Daoy (cell line): ENCODE data around the gene TBCD. TPM values are rescaled to one million over a fixed set of nuclear protein-coding genes. Genes with fewer than 3 reads are reported as not detected.
"Not testable (repeated sequence)": the region's sequence is repeated elsewhere in the genome, so short reads cannot be mapped to it uniquely, and the experiment has no call there.

Experiments
- DNase-seq: peaks from one replicate; pipeline ENCODE4 v3.0.0-alpha.2; 2015; ENCODE audit warnings: low read depth
- total RNA-seq: library from RNA; depleted of rRNA; stranded (reverse); fragments of >200 nt; shearing (Covaris generic); gene quantifications from 2 replicates; pipeline ENCODE4 v1.2.3, GENCODE V29; 2014

The TBCD gene
- total RNA-seq, 1 experiment from 2014 or later: 23.0 TPM

DNA sequence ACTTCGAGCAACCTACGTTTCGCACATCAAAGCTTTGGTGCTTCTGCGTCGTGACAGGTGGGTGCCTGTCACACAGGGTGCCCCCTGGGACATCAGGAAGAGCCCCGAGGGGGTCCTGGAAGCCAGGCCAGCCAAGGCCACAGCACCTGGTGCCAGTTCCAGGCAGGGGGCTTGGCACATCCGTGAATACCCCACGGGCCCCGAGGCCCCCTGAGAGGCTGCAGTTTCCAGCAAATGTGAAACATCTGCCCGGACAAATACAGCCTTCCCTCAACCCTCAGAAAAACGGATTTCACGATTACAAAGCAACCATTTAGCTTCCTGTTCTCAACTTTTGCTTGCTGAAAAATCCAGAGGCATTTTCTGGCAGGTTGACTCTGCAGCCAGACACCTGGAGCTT, 218.2 kb downstream of the TBCD start:
- DNase-seq: no peak

DNA sequence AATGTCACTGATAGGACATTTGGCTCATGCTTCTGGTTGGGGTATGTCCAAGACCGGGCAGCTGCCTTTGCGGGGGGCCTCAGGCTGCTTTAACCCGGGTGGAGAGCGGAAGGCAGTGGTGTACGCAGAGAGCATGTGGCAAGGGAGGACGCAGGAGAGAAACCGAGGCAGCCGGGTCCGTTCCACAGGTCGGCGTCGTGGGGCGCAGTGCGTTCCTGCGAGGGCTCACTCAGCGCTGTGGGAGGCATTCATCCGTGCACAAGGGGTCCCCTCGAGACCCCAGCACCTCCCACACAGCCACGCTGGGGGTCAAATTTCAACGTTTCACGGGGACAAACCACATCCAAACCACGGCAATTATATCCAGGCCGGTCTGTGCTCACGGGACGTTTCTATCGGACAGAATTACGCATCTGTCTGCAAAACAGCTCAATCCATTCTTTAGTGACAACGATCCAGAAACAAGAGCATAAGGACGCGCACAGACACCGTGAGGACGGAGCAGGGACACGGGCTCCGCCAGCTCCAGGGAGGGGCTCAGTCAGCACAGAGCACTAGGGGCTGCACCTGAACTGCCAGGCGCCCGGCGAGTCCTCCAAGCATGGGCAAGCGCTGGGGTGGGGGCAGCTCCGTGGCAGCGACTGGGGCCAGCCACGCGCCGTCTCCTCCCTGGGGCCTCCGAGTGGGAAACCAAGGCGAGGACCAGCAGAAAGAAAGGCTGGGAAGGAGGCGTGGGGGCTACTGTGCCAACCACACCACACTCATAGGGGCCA, 219.1 kb downstream of the TBCD start:
- no peak for DNase-seq

DNA sequence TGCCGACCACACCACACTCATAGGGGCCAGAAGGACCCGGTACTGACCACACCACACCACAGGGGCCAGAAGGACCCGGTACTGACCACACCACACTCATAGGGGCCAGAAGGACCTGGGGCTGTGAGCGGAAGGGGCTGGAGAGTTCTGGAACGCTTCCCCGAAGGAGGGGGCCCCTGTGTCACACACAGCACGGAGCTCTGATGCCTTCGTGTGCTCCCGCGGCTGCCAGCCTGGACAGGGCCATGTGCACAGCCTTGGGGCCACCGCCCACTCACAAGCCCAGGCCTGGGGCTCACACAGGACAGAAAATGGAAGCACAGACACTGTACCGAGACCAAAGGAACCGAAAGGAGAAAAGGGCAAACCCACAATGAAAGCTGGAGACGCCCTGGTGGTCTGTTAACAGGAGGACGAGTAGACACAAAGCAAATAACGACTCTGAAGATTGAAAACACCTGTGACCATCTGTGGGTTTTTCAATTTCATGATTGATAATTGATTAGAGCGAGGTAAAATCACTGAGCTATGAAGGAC, 221.0 kb downstream of the TBCD start:
- DNase-seq: no peak

DNA sequence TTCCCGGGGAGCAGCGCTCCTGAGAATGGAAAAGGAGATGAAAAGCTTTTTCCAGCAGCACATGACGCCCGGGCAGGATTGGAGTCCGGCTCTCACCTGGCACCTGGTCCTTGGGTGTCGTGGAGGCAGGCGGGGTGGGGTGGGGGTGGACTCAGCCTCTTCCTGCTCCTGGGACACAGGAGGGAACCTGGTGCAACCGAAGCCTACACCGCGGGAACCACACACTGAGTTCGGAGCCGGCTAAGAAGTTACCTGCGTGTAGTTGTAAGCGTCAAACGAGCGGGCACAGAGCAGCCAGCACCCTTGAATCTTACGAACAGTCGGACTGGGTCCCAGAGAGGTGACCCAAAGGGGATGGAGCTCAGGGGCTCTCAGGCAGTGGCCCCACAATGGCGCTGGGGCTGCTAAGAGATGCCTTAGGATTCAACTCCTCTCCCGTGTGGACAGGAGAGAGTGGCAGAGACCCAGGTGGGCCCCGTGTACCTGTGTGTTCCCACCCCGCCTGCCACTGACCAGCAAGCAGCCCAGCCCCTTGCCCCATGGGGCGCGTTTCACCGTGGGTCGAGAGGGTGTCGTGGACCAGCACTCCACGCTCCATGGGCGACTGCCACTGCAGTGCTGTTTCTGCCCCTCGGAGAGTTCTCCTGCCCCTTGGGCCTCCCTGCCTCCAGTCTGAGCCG, 221.7 kb downstream of the TBCD start:
- no peak for DNase-seq

DNA sequence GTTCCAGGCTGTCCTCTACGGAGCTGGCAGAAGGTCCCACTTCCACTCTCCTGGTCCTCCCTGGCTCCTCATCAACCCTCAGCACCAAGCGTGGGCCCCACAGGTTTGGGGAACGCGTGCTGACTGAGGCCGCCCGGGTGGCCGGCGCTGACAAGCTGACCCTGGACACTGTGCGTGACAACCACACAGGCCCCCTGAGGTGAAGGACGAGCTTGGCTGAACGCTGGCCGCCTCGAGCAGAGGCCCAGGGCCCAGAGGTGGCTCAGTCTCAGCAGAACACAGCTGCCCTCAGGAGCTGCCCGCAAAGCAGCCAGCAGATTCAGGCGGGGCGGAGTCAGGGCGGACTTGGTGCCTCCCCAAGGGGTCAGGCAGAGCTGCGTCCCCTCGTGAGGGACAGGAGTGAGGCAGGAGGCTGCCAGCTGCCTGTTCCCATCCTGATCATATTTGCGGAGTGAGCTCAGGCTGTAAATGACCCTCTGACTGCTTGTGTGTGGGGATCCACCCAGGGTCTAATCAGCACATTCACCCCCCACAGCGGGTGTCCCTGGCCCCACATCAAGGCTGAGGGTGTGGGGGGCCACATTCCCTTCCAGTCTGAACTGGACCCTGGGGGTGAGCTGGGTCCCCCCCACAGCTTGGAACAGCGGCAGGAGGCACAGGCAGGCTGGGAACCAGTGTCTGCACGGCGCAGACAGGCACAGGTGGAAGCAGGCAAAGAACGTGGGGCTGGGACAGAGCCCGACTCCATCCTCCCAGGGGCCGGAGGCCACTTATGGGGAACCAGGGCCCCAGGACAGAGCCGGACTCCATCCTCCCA, 222.5 kb downstream of the TBCD start:
- DNase-seq: no peak

DNA sequence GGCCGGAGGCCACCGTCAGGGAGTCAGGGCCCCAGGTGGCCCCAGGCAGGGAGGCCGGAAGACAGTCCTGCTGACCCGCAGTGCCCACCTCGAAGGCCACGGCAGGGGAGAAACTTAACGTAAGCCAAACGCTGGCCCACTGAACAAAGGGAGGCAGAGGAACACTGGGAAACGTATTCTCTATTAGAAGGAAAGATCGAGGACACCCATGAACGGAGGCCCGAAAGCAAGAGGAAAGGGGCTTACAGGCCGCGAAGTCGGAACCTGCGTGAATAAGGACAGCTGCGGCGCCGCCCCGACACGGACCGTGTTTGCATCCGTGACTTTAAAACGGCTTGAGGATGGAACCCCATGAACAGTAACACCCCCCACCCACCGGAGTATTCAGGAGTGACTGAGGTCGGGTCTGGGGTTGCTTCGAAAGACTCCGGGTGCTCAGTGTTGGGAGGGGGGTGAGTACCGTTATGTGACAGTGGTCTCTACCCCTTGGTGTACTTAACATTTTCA, 225.2 kb downstream of the TBCD start:
- DNase-seq: no peak

DNA sequence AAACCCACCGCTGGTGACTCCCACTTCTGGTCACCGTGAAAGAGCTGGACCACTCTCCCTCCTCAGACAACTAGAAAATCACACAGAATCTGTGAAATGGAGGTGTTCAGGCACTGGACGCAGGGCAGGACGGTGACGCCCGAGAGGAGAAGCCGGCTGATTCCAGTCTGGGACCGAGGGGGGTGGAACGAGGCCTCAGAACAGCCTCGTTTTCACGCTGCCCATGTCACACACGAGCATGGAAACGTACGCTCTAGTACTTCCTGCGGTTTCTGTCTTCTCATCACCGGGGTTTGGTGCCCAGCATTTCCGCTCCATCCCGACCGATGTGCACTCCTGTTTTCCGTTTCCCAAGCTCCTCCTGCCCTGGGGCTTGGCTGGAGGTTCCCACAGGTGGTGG, 225.7 kb downstream of the TBCD start:
- no peak for DNase-seq

DNA sequence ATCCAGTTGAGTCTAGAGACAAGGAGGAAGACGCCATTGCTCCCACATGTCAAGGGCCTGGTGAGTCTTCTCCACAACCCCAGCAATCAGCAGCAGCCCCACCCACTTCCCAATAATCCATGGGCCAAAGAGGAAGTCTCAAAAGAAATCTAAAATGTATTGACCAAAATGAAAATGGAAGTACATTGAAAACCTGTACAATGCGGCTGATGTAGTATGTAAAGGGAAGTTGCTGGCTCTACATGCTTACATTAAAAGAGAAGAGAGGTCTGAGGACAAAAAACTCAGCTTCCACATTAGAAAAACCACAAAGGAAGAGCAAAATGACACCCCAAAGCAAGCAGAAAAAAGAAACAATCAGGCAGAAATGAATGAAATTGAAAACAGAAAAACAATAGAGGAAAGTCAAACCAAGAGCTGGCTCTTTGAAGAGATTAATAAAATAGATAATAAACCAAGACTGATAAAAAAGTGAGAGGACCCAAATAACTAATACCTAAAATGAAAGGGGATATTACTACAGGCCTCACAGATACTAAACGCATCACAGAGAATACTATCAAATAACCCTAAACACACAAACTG, 227.0 kb downstream of the TBCD start:
- DNase-seq: no peak

DNA sequence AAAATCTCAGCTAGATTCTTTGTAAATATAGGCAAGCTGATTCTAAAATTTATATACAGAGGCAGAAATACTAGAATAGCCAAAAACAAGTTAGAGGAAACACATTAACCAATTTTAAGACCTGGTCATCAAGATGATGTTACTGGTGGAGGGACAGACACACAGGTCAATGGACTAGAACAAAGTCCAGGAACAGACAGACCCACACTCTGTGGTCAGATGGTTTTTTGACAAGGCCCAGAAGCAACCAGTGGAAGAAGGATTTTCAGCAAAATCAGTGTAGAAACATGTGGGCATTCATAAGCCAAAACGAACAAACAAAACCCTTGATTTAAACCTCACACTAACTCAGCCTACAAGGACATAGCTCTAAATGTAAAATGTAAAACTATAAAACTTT, 227.9 kb downstream of the TBCD start:
- no peak for DNase-seq

DNA sequence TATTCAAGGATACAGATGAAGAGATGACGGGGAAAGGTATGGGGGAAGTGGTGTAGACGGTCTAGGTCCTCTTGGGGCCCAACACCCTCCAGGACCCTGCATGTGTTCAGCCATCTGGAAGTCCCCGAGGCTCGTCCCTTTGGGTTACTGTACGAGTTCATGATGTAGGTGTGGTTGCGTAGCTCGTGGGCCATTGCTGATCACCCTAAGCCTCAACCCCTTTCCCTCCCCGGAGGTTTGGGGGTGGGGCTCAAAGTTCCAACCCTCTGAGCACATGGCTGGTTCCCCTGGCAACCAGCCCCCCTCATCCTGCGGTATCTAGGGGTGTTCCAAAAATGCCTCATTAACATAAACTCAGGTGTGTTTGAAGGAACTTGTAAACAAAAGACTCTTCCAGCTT, 228.8 kb downstream of the TBCD start:
- DNase-seq: no peak

DNA sequence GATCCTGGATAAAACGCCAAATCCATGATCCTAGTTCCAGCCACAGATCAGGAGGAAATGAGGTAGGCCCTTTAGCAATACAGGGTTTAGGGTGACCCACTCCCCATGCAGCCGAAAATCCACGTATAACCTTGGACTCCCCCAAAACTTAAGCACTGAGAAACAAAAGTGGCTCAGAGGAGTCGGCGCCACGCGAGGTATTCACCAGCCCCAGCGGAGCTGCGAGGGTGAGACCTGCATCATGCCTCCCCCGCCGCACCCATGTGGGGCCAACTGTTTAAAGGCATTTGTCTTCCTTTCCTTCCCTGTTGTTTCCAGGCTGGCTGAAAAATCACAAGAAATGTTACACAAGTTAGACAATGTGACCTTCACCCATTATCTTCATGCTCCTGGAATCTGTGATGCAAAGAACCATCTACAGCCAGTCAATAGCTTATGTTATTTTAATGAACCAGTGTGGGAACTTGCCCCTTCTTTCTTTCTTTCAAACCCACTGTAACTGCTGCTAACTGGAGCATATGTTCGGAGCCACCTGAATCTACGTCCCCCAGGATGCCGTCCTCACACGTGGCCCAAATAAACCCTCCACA, 229.4 kb downstream of the TBCD start:
- no peak for DNase-seq

DNA sequence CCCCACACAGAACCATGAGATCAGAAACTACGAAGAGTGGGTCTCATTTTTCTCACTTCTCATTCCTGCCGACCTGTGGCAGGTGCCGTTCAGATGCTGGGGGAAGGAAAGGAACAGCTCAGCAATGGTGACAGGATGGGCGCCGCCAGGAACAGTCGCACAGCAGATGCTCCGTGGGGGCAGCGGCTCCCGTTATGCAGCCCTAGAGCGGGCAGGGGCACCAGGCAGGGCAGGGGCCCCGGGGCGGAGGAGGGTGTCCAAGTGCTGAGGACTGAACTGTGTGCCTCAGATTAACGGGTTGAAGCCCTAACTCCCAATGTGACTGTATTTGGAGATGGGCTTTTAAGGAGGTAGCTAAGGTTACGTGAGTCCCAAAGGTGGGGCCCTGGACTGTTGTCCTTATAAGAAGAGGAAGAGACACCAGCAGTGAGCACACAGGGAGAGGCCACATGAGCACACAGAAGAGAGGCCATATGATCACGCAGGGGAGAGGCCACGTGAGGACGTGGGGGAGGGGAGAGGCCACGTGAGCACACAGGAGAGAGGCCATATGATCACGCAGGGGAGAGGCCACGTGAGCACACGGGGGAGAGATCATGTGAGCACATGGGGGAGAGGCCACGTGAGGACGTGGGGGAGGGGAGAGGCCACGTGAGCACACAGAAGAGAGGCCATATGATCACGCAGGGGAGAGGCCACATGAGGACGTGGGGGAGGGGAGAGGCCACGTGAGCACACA, 231.8 kb downstream of the TBCD start:
- no peak for DNase-seq

DNA sequence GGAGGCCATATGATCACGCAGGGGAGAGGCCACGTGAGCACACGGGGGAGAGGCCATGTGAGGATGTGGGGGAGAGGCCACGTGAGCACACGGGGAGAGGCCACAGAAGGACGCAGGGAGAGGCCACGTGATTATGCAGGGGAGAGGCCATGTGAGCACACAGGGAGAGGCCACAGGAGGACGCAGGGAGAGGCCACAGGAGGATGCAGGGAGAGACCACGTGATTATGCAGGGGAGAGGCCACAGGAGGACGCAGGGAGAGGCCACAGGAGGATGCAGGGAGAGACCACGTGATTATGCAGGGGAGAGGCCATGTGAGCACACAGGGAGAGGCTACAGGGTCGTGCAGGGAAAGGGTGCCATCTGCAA, 232.4 kb downstream of the TBCD start:
- DNase-seq: not testable (repeated sequence)

DNA sequence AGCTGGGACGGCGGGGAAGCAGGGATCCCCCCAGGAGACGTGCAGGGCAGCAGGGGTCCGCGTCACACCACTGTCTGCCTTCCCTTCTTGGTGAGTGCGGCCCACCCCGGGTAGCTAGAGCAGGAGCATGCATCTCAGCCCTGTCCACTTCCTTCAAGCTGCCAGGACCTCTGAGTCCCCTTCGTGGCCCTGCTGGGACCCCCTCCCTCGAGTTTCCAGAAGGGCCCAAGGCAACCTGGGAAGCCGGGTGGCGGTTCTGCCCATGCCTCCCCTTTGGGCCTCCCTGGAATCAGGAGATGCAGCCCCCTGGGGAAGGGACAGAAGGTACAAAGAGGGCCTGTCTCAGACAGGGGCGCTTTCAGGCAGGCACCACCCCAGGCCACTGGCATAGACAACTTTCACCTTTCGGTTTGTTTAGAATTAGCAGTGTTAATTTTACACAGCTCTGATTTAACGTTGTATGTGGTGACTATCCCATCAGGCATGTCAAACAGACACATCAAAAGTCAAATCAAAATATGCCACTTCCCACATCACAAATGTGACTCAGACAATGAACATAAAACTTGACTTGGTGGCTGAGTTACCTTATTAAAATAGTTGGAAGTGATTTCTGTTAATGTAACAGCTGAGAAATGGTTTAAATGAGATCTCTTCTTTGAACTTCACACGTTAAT, 233.0 kb downstream of the TBCD start:
- no peak for DNase-seq

DNA sequence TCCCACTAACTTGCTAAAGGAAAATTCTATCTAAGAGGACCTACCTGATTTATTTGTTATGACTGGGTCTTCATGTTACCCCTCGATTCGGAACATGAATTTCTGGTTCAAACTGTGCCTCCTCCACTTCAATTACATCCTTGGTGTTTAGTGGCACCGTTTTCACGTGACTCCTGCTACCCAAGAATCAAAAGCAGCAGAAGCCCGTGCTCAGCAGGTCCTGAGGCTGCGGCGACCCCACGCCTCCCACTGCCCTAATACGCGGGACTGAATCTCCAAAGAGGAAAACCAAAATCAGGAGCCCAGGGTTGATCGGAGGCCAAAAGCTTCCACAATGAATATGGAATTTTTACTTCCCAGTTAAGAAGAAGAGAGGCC, 233.6 kb downstream of the TBCD start:
- DNase-seq: no peak

DNA sequence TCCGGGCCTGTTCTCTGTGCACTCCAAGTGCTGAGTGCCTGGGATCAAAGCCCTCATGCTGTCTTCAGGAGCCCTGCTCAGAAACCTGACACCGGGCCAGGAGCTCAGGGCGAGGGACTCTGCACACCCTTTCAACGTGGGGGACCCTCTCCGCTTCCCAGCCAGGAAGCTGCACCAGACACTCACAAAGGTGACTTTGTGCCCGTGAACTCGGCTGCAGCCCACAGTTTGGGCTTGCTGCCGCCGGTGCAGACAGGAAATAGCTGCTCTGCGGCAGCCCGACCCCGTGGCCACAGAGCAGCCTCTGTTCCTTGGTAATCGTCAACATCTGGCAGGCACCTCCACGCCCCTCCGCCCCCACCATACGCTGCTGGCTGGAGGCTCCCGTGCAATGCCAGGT, 234.1 kb downstream of the TBCD start:
- DNase-seq: peak; percentile 62

DNA sequence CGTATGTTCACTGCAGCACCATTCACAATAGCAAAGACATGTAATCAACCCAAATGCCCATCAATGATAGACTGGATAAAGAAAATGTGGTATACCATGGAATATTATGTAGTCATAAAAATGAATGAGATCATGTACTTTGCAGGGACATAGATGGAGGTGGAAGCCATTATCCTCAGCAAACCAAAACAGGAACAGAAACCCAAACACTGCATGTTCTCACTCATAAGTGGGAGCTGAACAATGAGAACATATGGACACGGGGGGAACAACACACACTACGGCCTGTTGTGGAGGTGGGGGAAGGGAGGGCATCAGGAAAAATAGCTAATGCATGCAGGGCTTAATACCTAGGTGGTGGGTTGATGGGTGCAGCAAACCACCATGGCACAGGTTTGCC, 237.2 kb downstream of the TBCD start:
- not testable (repeated sequence) for DNase-seq

DNA sequence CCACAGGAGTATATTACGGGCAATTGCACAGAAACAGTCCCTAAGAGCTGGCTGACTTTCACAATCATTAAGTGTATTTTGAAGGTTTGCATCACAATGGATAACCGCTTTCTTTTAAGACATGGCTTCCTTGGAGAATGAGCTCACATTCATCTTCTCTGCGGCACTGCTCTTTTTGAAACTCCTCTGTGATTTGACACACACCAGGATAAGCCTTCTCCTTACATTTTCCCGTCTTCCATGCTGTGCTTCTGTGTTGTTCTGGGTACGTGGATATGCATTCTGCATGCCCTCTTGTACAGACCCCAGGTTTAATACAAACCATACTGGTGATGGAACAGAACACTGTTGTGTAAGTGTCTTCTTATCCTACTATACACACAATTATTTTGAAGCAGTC, 238.0 kb downstream of the TBCD start:
- DNase-seq: no peak

DNA sequence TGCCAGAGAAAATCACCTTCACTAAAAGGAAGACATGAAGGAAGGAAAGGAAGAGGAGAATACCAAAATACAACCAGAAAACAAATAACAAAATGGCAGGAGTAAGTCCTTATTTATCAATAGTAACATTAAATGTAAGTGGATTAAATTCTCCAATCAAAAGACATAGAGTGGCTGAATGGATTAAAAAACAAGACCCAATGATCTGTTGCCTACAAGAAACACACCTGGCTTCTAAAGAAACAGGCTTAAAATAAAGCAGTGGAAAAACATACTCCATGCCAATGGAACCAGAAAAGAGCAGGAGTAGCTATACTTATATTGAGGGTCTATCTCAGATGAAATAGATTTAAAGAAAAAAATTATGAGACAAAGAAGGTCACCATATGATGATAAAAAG, 241.1 kb downstream of the TBCD start:
- DNase-seq: no peak
